T-helper 9 cell (primary cell): Measurements from ENCODE around the gene APBB1.

Experiments used
- DNase-seq: peaks from one replicate; pipeline ENCODE4 v3.0.0-alpha.2; 2020

Gene APBB1

GRCh38 chr11:6350043-6350442 is 68.9 kb downstream of the APBB1 start:
- DNase-seq = no peak

GRCh38 chr11:6345366-6345765 is 73.5 kb downstream of the APBB1 start:
- no peak for DNase-seq
